Fibroblast of skin of back (primary cell): ENCODE results near the gene OR2V2. TPM values are rescaled to one million over a fixed set of nuclear protein-coding genes. Genes with fewer than 3 reads are reported as not detected.
"Not testable (repeated sequence)": the region's sequence is repeated elsewhere in the genome, so short reads cannot be mapped to it uniquely, and the experiment has no call there.

Experiments used
- DNase-seq: peaks from one replicate; pipeline ENCODE4 v3.0.0-alpha.2; 2013
- polyA plus RNA-seq, 2 experiments: library from polyadenylated mRNA; unstranded; fragments of 120-200 nt; gene quantifications; one replicate each; pipeline ENCODE4 v1.2.1, GENCODE V29; 2013; ENCODE audit not compliant: insufficient read length in 2 of 2

The OR2V2 gene, protein sequence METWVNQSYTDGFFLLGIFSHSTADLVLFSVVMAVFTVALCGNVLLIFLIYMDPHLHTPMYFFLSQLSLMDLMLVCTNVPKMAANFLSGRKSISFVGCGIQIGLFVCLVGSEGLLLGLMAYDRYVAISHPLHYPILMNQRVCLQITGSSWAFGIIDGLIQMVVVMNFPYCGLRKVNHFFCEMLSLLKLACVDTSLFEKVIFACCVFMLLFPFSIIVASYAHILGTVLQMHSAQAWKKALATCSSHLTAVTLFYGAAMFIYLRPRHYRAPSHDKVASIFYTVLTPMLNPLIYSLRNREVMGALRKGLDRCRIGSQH
- polyA plus RNA-seq (2013, experiment 1 of 2; ENCODE audit: insufficient read length), result not detected
- not detected for polyA plus RNA-seq (2013, experiment 2 of 2; ENCODE audit: insufficient read length)

DNA sequence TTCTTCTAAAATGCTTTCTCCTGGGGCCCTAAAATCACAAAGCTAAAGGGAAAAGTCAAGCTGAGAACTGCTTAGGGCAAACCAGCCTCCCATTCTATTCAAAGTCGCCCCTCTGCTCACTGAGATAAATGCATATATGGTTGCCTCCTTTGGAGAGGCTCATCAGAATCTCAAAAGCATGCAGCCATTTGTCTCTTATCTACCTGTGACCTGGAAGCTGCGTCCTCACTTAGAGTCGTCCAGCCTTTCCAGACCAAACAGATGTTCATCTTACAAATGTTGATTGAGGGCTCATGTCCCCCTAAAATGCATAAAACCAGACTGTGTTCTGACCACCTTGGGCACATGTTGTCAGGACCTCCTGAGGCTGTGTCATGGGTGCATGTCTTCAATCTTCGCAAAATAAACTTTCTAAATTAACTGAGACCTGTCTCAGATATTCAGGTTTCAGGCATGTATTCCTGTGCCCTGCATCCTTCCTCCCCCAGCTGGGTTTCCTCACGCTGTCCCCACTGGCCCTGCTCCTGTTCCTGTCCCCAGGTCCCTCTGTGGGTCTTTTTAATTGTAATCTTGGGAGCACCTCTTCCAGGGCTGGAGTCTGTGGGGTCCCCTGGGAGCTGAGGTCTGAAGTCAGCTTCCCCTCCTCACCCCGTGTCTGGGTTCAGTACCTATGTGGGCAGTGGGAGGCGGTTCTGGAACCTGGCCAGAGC is at the start of gene OR2V2:
Gene OR2V2, plus strand, starts transcription at position 660 of the 710 bp plus-strand sequence. CDS start 7,357 bp downstream, outside the sequence.
- DNase-seq, result not testable (repeated sequence)

DNA sequence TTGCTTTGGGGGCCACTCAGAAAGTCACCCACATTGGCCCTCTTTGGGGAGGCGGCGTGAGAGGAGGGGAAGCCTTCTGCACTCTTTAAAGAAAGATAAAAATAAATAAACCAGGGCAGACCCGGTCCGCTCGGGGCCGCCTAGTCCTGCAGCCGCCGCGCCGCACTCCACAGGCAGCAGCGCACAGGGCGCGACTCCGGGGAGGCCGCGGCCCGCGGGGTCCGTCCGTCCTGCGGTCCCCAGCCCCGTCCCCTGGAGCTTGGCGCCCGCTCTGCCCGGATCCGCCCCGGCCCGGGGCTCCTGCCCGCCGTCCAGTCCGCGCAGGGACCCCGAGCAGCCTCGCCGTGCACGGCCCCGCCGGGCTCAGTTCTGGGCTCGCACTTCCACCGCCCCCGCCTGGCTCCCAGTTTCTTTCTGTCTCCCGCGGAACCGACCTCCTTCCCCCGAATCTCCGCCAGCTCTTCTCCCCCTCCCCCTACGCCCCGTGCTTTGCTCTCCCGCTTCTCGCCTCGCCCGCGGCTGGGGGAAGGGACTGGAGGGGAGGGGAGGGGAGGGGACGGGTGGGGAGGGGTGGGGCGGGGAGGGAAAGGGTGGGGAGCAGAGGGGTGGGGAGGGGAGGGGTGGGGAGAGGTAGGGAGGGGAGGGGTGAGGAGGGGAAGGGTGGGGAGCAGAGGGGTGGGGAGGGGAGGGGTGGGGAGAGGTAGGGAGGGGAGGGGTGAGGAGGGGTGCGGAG is 49.5 kb upstream of the OR2V2 start:
- not testable (repeated sequence) for DNase-seq

DNA sequence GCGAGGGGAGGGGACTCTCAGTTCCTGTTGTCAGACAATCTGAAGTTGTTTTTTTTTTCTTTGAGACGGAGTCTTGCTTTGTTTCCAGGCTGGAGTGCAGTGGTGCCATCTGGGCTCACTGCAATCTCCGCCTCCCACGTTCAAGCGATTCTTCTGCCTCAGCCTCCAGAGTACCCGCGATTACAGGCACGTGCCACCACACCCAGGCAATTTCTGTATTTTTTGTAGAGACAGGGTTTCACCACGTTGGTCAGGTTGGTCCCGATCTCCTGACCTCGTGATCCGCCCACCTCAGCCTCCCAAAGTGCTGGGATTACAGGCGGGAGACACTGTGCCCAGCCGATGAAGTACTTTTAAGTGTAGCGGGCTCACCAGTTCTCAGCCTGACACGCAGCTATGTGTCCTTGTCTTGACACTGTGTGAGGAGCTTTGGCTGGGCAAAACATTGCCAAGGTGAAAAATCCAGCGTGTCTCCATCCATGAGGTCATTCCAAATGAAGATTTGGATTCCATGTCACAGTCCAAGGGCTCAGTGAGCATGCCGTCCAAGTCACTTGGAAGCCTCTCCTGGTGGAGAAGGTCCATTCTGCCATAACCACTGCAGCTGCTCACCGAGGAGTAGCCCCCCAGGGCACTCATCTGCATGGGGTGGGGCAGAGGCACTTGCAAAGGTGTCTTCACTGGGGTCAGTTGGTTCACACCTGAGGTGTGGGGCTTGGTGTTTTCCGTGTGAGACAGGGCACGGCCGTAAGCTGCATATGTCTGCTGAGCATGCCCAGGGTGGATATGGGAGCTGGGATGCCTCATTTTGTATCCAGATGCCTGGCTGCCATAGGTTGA is 48.4 kb upstream of the OR2V2 start:
- DNase-seq, result no peak

DNA sequence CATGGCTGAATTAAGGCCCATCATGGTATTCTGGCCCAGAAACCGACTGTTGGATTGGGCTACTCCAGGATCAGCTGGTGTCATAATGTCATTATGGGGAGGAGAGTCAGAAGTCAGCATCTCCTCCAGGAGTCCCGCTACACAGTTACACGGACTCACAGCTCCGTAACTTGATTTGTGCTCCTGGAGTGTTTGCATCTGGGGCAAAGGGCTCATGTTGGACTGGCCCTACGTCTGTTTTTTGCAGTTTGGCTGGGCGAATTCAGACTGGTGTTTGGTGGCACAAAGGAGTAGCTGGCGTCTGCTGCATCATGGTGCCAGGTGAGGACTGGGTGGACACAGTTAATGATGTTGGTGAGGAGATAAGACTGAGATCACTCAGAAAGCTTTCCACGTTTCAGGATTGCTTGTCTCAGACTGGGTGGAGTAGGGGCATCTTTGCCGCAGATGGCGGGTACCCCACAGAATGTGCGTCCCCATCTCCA is 47.7 kb upstream of the OR2V2 start:
- no peak for DNase-seq

DNA sequence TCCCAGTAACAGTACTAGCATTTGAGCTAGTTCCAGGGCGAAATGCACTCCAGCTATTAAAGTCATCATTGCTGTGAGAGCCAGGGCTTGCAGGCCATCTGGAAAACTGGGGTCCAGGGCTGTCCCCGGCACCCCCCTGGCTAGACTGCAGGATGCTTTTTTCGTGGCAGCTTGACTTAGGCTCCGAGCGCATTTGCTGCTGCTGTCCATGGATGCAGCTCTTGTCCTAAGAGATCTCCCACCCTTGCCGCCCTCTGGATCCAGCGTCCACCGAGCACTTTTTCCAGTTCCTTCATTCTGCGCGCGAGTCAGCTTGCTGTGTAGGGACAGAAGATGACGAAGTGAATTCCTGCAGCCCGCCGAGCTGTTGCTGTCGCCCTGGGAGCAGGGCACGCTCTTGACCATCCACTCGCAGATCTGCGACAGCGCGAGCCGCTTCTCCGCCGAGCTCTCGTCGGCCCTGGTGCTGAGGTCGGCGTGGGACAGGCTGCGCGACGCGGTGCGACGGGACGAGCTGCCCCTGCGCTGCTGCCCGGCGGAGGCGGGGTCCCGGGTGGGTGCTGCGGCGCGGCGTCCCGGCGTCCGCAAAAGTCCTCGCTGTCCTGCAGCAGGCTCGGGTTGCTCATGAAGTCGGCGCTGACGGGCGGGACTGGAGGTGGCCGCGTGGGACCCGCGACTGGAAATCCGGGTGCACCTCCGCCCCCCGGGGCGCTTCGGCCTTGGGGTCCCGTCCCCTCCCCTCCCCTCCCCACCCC is 47.1 kb upstream of the OR2V2 start:
- DNase-seq, result peak; percentile 17

DNA sequence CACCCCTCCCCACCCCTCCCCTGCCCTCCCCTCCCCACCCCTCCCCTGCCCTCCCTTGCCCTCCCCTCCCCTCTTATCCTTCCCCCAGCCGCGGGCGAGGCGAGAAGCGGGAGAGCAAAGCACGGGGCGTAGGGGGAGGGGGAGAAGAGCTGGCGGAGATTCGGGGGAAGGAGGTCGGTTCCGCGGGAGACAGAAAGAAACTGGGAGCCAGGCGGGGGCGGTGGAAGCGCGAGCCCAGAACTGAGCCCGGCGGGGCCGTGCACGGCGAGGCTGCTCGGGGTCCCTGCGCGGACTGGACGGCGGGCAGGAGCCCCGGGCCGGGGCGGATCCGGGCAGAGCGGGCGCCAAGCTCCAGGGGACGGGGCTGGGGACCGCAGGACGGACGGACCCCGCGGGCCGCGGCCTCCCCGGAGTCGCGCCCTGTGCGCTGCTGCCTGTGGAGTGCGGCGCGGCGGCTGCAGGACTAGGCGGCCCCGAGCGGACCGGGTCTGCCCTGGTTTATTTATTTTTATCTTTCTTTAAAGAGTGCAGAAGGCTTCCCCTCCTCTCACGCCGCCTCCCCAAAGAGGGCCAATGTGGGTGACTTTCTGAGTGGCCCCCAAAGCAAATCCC is 46.2 kb upstream of the OR2V2 start:
- not testable (repeated sequence) for DNase-seq

DNA sequence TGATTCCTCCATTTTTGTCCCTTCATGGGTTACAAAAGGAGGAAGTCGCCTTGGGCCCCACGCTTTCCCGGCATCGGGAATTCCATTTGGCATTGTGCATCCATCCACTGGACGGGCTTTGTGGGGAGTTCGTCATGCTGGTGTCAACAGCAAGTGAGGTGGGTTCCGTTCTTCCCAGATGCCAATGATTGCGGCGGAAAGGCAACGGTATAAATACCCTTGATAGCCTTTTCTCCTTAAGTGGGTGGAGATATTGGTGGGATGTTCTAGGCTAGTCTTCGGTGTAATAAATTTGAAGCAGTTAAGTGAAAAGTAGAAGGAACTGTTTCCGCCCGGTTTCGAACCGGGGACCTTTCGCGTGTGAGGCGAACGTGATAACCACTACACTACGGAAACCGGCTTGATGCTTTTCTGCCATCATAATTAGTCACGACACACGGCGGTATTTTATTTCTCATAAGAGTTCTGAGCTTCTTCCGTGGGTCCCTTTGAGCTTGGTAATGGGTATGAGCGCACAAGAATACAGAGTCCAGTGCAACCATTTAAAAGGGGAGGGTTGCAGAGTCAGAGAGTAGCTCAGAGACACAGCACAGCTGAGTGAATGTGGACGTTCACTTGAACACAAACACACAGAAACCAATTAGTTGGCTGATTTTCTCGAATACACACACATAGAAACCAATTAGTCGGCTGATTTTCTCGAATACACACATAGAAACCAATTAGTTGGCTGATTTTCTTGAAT is 45.3 kb upstream of the OR2V2 start:
- not testable (repeated sequence) for DNase-seq

DNA sequence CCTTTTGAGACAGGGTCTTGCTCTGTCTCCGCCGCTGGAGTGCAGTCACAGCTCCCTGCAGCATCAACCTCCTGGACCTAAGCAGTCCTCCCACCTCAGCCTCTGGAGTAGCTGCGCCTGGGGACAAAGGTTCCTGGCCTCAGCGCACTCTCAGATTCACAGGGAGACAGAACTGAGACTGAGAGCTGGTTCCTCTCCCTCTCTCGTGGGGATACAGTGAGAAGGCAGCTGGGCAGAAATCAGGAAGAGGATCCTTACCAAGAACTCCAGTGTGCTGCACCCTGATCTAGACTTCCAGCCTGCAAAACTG is 43.2 kb upstream of the OR2V2 start:
- DNase-seq, result not testable (repeated sequence)

DNA sequence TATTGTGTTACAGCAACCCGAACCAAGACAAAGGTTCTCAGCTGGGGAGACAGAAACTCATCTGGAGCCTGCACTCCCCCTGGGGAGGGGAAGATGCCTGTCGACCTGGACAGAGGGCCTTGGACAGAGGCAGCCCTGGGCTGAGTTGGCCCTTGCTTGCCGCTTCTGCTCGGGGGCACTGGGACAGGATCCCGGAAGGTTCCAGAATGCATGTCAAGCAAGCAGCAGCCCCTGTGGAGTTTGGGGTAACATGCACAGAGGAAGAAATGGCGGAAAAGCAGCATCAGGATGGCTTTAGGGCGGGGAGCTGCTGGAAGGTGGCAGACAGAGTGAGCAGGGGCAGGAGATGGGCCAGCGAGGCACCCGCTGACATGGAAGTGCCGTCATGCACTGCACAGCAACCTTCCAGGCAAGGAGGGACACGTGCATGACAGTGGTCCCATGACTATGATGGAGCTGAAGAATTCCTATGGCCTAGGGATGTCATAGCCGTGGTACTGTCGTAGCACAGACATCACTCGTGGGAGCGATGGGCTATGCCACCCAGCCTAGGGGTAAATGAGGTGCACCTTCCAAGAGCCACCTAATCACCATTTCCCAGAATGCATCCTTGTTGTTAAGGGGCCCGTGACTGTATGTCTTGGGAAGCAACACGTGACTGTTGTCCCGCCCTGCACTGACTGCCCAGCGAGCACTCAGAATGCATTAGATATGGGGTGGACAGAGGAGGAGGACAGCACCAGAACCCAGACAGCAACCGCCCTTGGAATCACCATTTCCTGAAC is 42.6 kb upstream of the OR2V2 start:
- not testable (repeated sequence) for DNase-seq

DNA sequence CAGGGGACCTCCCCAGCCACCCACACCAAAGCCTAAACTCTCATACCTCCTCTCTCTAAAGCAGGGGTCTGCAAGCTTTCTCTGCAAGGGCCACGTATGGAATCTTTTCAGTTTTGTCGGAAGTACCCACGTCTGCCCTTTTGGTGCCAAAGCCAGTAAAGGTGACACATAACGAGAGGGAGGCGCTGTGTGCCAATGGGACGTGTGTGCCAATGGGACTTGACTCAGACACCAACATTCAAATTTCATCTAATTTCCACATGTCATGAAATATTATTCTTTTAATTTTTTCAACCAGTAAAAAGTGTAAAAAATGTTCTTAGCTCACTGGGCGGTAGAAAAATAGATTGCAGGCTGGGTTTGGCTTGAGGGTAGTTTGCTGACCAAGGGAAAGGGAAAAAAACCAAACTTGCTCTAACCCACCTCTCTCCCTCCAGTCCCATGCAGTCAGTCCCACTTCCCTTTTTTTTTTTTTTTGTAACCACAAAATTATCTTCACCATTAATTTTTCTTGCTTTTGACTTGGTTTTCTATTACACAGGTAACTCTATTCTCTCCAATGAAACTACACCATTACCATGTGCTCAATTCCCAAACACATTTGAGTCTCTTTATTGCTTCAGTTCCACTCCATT is 41.9 kb upstream of the OR2V2 start:
- no peak for DNase-seq

DNA sequence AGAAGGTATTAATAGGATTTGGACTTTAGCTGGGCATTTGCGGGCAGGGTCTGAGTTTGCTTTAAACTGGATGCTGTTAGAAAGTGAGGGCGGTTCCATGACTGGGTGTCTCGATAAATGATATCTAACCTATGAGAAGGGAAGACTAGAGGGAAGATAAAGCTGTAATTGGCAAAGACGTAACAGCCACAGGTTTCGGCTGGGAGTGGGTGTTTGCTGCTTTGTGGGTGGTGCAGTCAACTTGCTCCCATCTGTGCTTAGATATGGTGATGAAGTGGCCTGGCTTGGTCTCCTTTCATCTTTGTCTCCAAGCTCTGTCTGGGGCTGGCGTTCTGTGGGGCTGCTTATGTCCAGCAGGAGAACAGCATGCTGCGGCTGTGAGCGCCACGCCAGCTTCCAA is 39.7 kb upstream of the OR2V2 start:
- DNase-seq, result no peak

DNA sequence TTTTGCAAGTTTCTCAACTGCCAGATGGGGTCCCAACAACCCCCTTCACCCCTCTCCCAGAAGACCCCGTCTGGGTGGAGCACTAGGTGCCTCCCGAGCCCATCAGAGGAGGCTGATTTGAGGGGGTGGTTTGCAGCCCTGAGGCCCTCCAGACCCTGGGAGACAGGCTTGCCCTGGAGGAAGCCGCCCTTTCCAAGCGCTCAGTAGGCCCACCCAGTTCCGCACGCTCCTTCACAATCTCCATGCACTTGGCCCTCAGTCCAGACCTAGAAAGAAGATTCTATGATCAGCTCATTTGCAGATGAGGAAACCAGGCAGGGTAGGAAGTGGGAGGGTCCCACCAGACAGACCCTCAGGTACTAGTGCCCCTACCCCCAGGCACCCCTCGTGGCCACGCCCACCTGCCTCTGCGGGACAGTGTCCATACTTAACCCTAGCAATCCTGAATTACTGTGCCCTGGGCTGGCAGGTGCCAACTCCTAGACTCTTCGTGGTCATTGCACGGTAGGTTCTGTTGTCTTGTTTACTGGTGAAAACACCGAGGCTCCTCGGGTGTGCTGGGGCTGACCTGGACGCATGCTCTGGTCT is 38.7 kb upstream of the OR2V2 start:
- DNase-seq, result no peak

DNA sequence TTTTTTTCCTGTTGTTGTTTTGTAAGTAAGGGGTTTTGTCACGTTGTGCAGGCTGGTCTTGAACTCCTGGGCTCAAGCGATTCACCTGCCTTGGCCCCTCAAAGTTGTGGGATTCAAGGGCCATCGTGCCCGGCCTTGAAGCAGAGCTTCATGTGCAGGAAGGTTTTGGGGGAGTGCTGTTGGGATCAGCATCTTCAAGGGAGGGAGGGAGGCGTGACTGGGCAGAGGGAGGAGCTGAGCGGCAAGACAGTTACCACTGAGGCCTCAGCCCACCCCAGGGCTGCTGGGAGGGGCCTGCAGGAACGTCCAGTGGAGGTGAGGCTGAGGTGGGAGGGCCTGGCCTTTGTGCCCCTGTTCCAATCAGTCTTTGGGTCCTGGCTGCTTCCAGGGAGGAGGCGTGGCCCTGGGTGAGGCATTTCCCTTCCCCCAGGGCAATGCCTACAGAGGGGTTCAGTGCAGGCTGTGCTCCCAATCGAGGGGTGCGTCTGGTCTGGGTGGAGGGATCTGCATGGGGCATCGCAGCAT is 37.8 kb upstream of the OR2V2 start:
- no peak for DNase-seq

DNA sequence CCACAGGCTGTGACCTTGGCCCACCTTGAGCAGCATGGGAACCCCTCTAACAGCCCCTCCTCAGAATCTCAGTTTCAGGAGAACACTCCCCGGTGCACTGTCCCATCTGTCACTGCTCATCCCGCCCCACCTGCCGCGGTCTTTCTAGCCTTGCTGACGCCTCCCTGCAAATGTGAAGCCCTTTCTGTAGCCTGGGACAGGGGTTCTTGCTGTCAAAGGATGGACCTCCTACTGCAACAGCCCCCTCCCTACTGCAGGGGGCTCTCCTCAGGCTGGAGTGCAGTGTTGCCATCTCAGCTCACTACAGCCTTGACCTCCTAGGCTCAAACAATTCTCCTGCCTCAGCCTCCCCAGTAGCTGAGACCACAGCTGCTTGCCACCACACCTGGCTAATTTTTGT is 36.4 kb upstream of the OR2V2 start:
- no peak for DNase-seq

DNA sequence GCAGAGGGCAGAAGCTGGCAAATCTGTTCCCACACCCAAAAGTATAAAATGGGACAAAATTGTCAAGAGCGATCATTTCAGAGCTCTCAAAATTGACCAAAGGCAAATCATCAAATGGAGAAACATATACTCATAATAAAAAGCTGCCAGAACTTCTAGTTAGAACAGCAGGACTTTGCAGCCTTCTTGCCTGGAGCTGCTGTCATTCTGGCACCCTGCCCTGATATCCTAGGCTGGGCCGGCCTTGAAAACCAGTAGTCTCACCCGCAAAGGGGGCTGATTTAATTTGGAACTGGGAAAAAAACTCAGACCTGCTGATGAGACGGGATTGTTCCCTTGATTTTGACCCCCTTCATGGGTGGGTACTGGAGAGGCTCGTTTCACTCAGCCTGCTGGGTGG is 34.9 kb upstream of the OR2V2 start:
- no peak for DNase-seq

DNA sequence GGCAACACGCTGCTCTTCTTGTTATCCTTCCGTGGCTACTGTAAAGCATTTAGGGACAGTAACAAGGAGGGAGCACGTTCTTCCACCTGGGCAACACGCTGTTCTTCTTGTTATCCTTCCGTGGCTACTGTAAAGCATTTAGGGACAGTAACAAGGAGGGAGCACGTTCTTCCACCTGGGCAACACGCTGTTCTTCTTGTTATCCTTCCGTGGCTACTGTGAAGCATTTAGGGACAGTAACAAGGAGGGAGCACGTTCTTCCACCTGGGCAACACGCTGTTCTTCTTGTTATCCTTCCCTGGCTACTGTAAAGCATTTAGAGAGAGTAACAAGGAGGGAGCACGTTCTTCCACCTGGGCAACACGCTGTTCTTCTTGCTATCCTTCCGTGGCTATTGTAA is 33.8 kb upstream of the OR2V2 start:
- not testable (repeated sequence) for DNase-seq

DNA sequence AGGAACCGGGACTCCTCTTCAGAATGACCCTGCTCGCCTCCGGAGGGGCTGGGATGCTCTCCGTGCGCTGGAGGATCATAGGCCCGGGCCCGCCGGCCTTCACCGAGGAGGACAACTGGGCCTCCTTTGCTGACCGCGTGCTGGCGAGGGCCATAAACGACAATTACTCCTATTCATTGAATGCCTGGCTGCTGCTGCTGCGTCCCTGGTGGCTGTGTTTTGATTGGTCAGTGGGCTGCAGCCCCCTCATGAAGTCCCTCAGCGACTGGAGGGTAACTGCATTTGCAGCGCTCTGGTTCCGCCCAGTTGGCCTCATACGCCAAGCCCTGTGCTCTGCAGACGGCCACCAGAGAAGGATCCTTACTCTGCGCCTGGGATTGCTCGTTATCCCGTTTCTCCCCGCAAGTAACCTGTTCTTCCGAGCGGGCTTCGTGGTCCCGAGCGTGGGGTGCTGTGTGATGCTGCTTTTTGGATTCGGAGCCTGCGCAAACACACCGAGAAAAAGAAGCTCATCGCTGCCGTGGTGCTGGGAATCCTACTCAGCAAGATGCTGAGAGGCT is 33.0 kb upstream of the OR2V2 start:
- no peak for DNase-seq
